ENCODE results near the gene ZFP36L1. TPM values are rescaled to one million over a fixed set of nuclear protein-coding genes. Genes with fewer than 3 reads are reported as not detected.

The ZFP36L1 gene
- total and polyA plus RNA-seq, 10 of the 15 experiments (the other 5 are each of a cell fraction or from before 2014, with no cell fraction given): 22.0 to 184 (median 66.1) TPM

DNA sequence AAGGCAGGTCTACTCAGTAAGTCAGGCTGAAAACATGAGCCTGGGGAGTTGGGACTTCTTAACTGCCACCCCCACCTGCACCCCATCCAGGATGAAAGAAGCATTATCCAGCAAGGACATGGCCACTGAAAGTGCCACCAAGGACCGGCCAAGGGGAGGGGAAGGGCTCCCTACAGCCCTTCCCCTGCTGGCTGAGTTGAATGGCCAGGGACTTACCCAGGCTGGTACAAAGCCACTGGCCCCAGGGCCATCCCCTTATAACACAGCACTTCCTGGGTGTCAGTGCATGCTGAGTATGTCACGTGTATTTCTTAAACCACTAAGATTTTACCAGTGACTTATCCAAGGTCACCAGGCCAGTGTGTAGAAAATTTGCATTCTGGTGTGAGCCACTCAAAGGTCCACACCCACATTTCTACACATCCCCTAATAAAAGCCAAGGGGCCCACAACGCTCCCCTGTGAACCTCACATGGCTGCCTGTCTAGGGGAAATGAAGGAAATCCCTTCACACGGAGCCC is 29.3 kb upstream of the ZFP36L1 start (continued):
- TF ChIP-seq, protein P1, sequence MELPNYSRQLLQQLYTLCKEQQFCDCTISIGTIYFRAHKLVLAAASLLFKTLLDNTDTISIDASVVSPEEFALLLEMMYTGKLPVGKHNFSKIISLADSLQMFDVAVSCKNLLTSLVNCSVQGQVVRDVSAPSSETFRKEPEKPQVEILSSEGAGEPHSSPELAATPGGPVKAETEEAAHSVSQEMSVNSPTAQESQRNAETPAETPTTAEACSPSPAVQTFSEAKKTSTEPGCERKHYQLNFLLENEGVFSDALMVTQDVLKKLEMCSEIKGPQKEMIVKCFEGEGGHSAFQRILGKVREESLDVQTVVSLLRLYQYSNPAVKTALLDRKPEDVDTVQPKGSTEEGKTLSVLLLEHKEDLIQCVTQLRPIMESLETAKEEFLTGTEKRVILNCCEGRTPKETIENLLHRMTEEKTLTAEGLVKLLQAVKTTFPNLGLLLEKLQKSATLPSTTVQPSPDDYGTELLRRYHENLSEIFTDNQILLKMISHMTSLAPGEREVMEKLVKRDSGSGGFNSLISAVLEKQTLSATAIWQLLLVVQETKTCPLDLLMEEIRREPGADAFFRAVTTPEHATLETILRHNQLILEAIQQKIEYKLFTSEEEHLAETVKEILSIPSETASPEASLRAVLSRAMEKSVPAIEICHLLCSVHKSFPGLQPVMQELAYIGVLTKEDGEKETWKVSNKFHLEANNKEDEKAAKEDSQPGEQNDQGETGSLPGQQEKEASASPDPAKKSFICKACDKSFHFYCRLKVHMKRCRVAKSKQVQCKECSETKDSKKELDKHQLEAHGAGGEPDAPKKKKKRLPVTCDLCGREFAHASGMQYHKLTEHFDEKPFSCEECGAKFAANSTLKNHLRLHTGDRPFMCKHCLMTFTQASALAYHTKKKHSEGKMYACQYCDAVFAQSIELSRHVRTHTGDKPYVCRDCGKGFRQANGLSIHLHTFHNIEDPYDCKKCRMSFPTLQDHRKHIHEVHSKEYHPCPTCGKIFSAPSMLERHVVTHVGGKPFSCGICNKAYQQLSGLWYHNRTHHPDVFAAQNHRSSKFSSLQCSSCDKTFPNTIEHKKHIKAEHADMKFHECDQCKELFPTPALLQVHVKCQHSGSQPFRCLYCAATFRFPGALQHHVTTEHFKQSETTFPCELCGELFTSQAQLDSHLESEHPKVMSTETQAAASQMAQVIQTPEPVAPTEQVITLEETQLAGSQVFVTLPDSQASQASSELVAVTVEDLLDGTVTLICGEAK (IDR thresholded peaks at IDR 0.05; ENCODE audit: borderline replicate concordance): no peak
- no peak for TF ChIP-seq BMI1 (IDR thresholded peaks at IDR 0.05; ENCODE audit: borderline replicate concordance)
- TF ChIP-seq, protein P2, sequence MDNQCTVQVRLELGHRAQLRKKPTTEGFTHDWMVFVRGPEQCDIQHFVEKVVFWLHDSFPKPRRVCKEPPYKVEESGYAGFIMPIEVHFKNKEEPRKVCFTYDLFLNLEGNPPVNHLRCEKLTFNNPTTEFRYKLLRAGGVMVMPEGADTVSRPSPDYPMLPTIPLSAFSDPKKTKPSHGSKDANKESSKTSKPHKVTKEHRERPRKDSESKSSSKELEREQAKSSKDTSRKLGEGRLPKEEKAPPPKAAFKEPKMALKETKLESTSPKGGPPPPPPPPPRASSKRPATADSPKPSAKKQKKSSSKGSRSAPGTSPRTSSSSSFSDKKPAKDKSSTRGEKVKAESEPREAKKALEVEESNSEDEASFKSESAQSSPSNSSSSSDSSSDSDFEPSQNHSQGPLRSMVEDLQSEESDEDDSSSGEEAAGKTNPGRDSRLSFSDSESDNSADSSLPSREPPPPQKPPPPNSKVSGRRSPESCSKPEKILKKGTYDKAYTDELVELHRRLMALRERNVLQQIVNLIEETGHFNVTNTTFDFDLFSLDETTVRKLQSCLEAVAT (IDR thresholded peaks at IDR 0.05): peak; percentile 76
- TF ChIP-seq, protein P3, sequence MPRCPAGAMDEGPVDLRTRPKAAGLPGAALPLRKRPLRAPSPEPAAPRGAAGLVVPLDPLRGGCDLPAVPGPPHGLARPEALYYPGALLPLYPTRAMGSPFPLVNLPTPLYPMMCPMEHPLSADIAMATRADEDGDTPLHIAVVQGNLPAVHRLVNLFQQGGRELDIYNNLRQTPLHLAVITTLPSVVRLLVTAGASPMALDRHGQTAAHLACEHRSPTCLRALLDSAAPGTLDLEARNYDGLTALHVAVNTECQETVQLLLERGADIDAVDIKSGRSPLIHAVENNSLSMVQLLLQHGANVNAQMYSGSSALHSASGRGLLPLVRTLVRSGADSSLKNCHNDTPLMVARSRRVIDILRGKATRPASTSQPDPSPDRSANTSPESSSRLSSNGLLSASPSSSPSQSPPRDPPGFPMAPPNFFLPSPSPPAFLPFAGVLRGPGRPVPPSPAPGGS (IDR thresholded peaks at IDR 0.05; ENCODE audit: borderline replicate concordance, insufficient read depth, low read depth, low read length, poor library complexity, severe bottlenecking): no peak
- TF ChIP-seq CBX3 (IDR thresholded peaks at IDR 0.05; ENCODE audit: borderline replicate concordance, low read depth): no peak
- TF ChIP-seq CEBPB (IDR thresholded peaks at IDR 0.05; ENCODE audit: borderline replicate concordance in 1 of 2, low read depth in 2 of 2, low read length in 2 of 2): no peak
- peak in 1 of 2 experiments; percentile 17; a peak in 1 of 4 replicates for TF ChIP-seq ETV6 (conservative IDR thresholded peaks at IDR 0.05 in 1 of 2, IDR thresholded peaks at IDR 0.05 in 1 of 2; ENCODE audit: borderline replicate concordance in 1 of 2, low read depth in 1 of 2)
- TF ChIP-seq, protein P4, sequence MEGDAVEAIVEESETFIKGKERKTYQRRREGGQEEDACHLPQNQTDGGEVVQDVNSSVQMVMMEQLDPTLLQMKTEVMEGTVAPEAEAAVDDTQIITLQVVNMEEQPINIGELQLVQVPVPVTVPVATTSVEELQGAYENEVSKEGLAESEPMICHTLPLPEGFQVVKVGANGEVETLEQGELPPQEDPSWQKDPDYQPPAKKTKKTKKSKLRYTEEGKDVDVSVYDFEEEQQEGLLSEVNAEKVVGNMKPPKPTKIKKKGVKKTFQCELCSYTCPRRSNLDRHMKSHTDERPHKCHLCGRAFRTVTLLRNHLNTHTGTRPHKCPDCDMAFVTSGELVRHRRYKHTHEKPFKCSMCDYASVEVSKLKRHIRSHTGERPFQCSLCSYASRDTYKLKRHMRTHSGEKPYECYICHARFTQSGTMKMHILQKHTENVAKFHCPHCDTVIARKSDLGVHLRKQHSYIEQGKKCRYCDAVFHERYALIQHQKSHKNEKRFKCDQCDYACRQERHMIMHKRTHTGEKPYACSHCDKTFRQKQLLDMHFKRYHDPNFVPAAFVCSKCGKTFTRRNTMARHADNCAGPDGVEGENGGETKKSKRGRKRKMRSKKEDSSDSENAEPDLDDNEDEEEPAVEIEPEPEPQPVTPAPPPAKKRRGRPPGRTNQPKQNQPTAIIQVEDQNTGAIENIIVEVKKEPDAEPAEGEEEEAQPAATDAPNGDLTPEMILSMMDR (IDR thresholded peaks at IDR 0.05 in 2 of 3, conservative IDR thresholded peaks at IDR 0.05 in 1 of 3; ENCODE audit: control insufficient read depth in 2 of 3, extremely low read depth in 1 of 3, insufficient read depth in 1 of 3, low read depth in 3 of 3, low read length in 3 of 3): no peak
- TF ChIP-seq HDAC2 (IDR thresholded peaks at IDR 0.05): no peak
- no peak for TF ChIP-seq ZSCAN29 (IDR thresholded peaks at IDR 0.05)
- no peak for TF ChIP-seq BACH1 (IDR thresholded peaks at IDR 0.05; ENCODE audit: borderline replicate concordance)
- TF ChIP-seq, protein P5, sequence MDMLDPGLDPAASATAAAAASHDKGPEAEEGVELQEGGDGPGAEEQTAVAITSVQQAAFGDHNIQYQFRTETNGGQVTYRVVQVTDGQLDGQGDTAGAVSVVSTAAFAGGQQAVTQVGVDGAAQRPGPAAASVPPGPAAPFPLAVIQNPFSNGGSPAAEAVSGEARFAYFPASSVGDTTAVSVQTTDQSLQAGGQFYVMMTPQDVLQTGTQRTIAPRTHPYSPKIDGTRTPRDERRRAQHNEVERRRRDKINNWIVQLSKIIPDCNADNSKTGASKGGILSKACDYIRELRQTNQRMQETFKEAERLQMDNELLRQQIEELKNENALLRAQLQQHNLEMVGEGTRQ (IDR thresholded peaks at IDR 0.05; ENCODE audit: borderline replicate concordance, low read depth, low read length): peak; percentile 56
- TF ChIP-seq TAF1 (IDR thresholded peaks at IDR 0.05; ENCODE audit: borderline replicate concordance, low read depth, low read length): peak; percentile 68
- TF ChIP-seq POLR2A (IDR thresholded peaks at IDR 0.05; ENCODE audit: low read depth, low read length): peak; percentile 87
- TF ChIP-seq MTA3 (IDR thresholded peaks at IDR 0.05; ENCODE audit: borderline replicate concordance, low read length): no peak
- no peak for TF ChIP-seq NFYA (IDR thresholded peaks at IDR 0.05; ENCODE audit: borderline replicate concordance, low read depth, low read length)
- no peak for TF ChIP-seq KDM1A (IDR thresholded peaks at IDR 0.05; ENCODE audit: borderline replicate concordance)
- no peak for TF ChIP-seq TCF3 (IDR thresholded peaks at IDR 0.05; ENCODE audit: borderline replicate concordance, insufficient read depth, low read depth, low read length)

Measured in GM12878 (cell line).